Astrocyte (in vitro differentiated cells and primary cell): ENCODE results near the gene CD33. TPM values are rescaled to one million over a fixed set of nuclear protein-coding genes. Genes with fewer than 3 reads are reported as not detected.

Source experiments
- DNase-seq: peaks from one replicate; pipeline ENCODE4 v3.0.0-alpha.2; 2010; ENCODE audit warnings: low read depth
- FAIRE-seq: peaks from 2 replicates; lab custom pipeline; 2011; peaks lifted over from hg19 to GRCh38; lab: Jason Lieb, UNC
- H2AFZ ChIP-seq: 2 replicates; pipeline ENCODE4 v1.6.0; 2012; ENCODE audit warnings: low read depth, low read length, inconsistent platforms
- H3K27ac ChIP-seq: 2 replicates; pipeline ENCODE4 v1.5.1; 2011; ENCODE audit warnings: low read depth, low read length, inconsistent platforms
- H3K27me3 ChIP-seq: 2 replicates; pipeline ENCODE4 v1.6.0; 2011; ENCODE audit warnings: low read length, inconsistent platforms; ENCODE audit not compliant: insufficient read depth
- H3K36me3 ChIP-seq: 2 replicates; pipeline ENCODE4 v1.5.1; 2011; ENCODE audit warnings: low read length, inconsistent platforms; ENCODE audit not compliant: insufficient read depth
- H3K4me1 ChIP-seq: 2 replicates; pipeline ENCODE4 v1.5.1; 2011; ENCODE audit warnings: low read length, inconsistent platforms; ENCODE audit not compliant: insufficient read depth
- H3K4me2 ChIP-seq: 2 replicates; pipeline ENCODE4 v1.6.0; 2012; ENCODE audit warnings: low read length, inconsistent platforms
- H3K4me3 ChIP-seq: 2 replicates; pipeline ENCODE4 v1.5.1; 2011; ENCODE audit warnings: low read depth, mild to moderate bottlenecking, low read length, inconsistent platforms; ENCODE audit not compliant: insufficient read depth
- H3K79me2 ChIP-seq: 2 replicates; pipeline ENCODE4 v1.6.0; 2012; ENCODE audit warnings: mild to moderate bottlenecking, low read length, inconsistent platforms; ENCODE audit not compliant: insufficient read depth
- H3K9ac ChIP-seq: 2 replicates; pipeline ENCODE4 v1.6.0; 2012; ENCODE audit warnings: mild to moderate bottlenecking, low read length, inconsistent platforms
- H3K9me3 ChIP-seq: 2 replicates; pipeline ENCODE4 v1.5.1; 2012; ENCODE audit warnings: low read depth, mild to moderate bottlenecking, low read length, inconsistent platforms; ENCODE audit not compliant: insufficient read depth
- H4K20me1 ChIP-seq: 2 replicates; pipeline ENCODE4 v1.6.0; 2012; ENCODE audit warnings: low read length, inconsistent platforms; ENCODE audit not compliant: insufficient read depth
- H3K27ac Mint-ChIP-seq: one replicate; pipeline ENCODE4 v1.8.0; 2021; ENCODE audit warnings: mild to moderate bottlenecking, mixed read lengths; ENCODE audit not compliant: unreplicated experiment
- H3K27me3 Mint-ChIP-seq: one replicate; pipeline ENCODE4 v1.8.0; 2021; ENCODE audit warnings: low read depth, mixed read lengths; ENCODE audit not compliant: unreplicated experiment
- H3K36me3 Mint-ChIP-seq: one replicate; pipeline ENCODE4 v1.8.0; 2021; ENCODE audit warnings: low read depth, mixed read lengths; ENCODE audit not compliant: unreplicated experiment
- H3K4me1 Mint-ChIP-seq: one replicate; pipeline ENCODE4 v1.8.0; 2021; ENCODE audit warnings: low read depth, mixed read lengths; ENCODE audit not compliant: unreplicated experiment
- H3K4me3 Mint-ChIP-seq: one replicate; pipeline ENCODE4 v1.8.0; 2021; ENCODE audit warnings: mild to moderate bottlenecking, moderate library complexity, mixed read lengths; ENCODE audit not compliant: unreplicated experiment
- H3K9me3 Mint-ChIP-seq: one replicate; pipeline ENCODE4 v1.8.0; 2021; ENCODE audit warnings: mild to moderate bottlenecking, mixed read lengths; ENCODE audit not compliant: unreplicated experiment
- EZH2 ChIP-seq: IDR thresholded peaks from 2 replicates; pipeline ENCODE4 v1.6.1; 2012; ENCODE audit warnings: mild to moderate bottlenecking, low read length, inconsistent platforms; ENCODE audit not compliant: insufficient read depth
- total RNA-seq: library from RNA; stranded (reverse); gene quantifications from 2 replicates; pipeline ENCODE4 v1.2.1, GENCODE V29; 2021
- TF ChIP-seq, protein P1 (sequence below): IDR thresholded peaks from 2 replicates; pipeline ENCODE4 v1.5.1; 2011; ENCODE audit warnings: low read depth, mild to moderate bottlenecking, inconsistent platforms, low read length, moderate library complexity; ENCODE audit not compliant: insufficient read depth

Gene CD33
- total RNA-seq, 1 donor from 2014 or later: not detected

DNA sequence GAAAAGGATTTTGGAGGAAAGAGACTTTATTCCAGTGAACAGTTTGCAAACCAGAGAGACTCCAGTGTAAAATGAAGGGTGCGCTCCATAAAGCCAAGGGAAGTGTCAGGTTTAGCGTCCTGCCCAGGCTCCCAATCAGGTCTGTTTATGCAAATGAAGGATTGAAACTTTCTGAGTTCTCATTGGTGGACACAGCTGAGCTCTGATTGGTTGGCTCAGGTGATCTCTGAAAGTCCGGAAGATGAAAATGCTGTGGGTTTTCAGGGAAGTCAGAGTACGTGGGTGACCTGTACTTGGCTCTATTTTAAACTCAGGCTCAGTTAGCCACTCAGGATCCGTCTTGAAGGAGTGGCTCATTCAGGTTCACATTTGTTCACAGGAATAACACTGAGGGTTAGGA is 28.7 kb upstream of the CD33 start:
- no peak overlapping the region for H3K27ac ChIP-seq
- H3K79me2 ChIP-seq: no peaks in the 10 kb centered on the region
- no peaks in the 10 kb centered on the region for H3K4me1 ChIP-seq
- no peak overlapping the region for H3K9ac ChIP-seq
- H3K27me3 Mint-ChIP-seq: peaks cover 12% of the 10 kb centered on the region
- H3K27ac Mint-ChIP-seq: no peak overlapping the region
- H3K27me3 ChIP-seq: no peaks in the 10 kb centered on the region
- FAIRE-seq: no peak
- no peak for TF ChIP-seq EZH2
- TF ChIP-seq, protein P1, sequence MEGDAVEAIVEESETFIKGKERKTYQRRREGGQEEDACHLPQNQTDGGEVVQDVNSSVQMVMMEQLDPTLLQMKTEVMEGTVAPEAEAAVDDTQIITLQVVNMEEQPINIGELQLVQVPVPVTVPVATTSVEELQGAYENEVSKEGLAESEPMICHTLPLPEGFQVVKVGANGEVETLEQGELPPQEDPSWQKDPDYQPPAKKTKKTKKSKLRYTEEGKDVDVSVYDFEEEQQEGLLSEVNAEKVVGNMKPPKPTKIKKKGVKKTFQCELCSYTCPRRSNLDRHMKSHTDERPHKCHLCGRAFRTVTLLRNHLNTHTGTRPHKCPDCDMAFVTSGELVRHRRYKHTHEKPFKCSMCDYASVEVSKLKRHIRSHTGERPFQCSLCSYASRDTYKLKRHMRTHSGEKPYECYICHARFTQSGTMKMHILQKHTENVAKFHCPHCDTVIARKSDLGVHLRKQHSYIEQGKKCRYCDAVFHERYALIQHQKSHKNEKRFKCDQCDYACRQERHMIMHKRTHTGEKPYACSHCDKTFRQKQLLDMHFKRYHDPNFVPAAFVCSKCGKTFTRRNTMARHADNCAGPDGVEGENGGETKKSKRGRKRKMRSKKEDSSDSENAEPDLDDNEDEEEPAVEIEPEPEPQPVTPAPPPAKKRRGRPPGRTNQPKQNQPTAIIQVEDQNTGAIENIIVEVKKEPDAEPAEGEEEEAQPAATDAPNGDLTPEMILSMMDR: no peak
- H3K36me3 ChIP-seq: no peaks in the 10 kb centered on the region
- peaks cover 6% of the 10 kb centered on the region for H3K9me3 Mint-ChIP-seq
- no peaks in the 10 kb centered on the region for H3K4me1 Mint-ChIP-seq
- no peaks in the 10 kb centered on the region for H3K36me3 Mint-ChIP-seq
- no peak overlapping the region for H3K4me2 ChIP-seq
- no peaks in the 10 kb centered on the region for H4K20me1 ChIP-seq
- H3K4me3 Mint-ChIP-seq: no peak overlapping the region
- no peak for DNase-seq
- no peak overlapping the region for H3K4me3 ChIP-seq
- H3K9me3 ChIP-seq: no peaks in the 10 kb centered on the region
- H2AFZ ChIP-seq: no peak overlapping the region

DNA sequence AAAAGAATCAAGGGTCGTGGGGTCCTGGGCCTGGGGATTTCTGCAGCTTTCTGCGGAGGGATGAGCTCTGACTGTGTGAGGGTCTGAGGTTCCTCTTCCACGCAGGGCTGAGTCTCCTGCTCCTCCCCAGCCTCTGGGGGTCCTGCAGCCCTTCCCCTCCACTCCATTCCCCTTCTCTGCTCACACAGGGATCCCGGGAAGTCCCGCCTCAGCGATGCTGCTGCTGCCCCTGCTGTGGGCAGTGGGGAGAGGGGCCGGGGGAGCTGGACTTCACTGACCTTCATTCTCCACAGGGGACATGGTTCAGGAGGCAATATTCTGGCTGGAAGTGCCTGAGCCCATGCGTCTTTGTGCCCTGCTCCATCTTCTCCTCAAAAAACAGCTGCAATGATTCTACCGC is 26.2 kb upstream of the CD33 start:
- FAIRE-seq (no peak), DNase-seq (no peak)
- Histone ChIP-seq H3K27me3 (no peaks in the 10 kb centered on the region), H3K4me2 (no peak overlapping the region), H3K79me2 (no peaks in the 10 kb centered on the region), H3K4me3 (no peak overlapping the region), H3K27ac (no peak overlapping the region), H3K36me3 (no peaks in the 10 kb centered on the region), H2AFZ (no peak overlapping the region), H3K4me1 (no peaks in the 10 kb centered on the region), H3K9me3 (no peaks in the 10 kb centered on the region), H4K20me1 (no peaks in the 10 kb centered on the region), H3K9ac (no peak overlapping the region)
- H3K4me1 Mint-ChIP-seq: no peaks in the 10 kb centered on the region
- peaks cover 11% of the 10 kb centered on the region for H3K27me3 Mint-ChIP-seq
- H3K27ac Mint-ChIP-seq: no peak overlapping the region
- H3K4me3 Mint-ChIP-seq: no peak overlapping the region
- TF ChIP-seq, protein P1: no peak
- no peak for TF ChIP-seq EZH2
- H3K9me3 Mint-ChIP-seq: peaks cover 4% of the 10 kb centered on the region
- no peaks in the 10 kb centered on the region for H3K36me3 Mint-ChIP-seq

DNA sequence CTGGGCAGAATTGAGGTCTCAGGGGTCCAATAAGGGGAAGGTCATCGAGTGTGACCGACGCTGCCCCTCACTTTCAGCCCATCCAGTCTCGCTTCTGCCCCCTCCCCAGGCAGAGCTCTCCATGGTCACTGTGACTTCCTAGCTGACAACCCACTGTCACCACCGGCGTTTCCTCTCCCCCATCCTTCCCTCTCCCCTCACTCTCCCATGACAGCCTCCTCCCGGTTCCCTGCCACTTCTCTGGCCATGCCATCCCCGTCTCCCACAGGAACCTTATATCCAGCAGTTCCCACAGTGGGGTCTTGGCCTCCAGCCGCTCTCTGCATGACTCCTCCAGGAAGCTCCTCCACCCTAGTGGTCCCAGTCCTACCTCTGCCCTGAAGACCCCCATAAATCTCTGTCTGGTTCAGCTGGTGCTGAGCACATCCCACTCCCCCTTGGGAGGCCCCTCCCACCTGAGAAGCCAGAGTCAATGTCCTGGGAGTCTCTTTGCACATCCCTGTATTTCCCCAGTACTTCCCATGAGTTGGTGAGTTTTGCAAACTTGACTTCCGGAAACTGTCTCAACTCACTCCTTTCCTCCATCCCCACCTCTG is 24.7 kb upstream of the CD33 start:
- no peak overlapping the region for H3K27ac ChIP-seq
- no peaks in the 10 kb centered on the region for H3K79me2 ChIP-seq
- no peaks in the 10 kb centered on the region for H3K4me1 Mint-ChIP-seq
- H3K27me3 ChIP-seq: no peaks in the 10 kb centered on the region
- no peak for FAIRE-seq
- peaks cover 11% of the 10 kb centered on the region for H3K27me3 Mint-ChIP-seq
- no peak overlapping the region for H3K4me2 ChIP-seq
- H3K4me3 ChIP-seq: no peak overlapping the region
- H4K20me1 ChIP-seq: no peaks in the 10 kb centered on the region
- no peak for TF ChIP-seq EZH2
- TF ChIP-seq, protein P1: no peak
- no peaks in the 10 kb centered on the region for H3K4me1 ChIP-seq
- no peak overlapping the region for H2AFZ ChIP-seq
- H3K36me3 ChIP-seq: no peaks in the 10 kb centered on the region
- no peak overlapping the region for H3K9ac ChIP-seq
- H3K9me3 ChIP-seq: no peaks in the 10 kb centered on the region
- no peak overlapping the region for H3K27ac Mint-ChIP-seq
- H3K4me3 Mint-ChIP-seq: no peak overlapping the region
- no peak for DNase-seq
- H3K36me3 Mint-ChIP-seq: no peaks in the 10 kb centered on the region
- peaks cover 4% of the 10 kb centered on the region for H3K9me3 Mint-ChIP-seq
